ENCODE data around the gene ALPG.

DNA sequence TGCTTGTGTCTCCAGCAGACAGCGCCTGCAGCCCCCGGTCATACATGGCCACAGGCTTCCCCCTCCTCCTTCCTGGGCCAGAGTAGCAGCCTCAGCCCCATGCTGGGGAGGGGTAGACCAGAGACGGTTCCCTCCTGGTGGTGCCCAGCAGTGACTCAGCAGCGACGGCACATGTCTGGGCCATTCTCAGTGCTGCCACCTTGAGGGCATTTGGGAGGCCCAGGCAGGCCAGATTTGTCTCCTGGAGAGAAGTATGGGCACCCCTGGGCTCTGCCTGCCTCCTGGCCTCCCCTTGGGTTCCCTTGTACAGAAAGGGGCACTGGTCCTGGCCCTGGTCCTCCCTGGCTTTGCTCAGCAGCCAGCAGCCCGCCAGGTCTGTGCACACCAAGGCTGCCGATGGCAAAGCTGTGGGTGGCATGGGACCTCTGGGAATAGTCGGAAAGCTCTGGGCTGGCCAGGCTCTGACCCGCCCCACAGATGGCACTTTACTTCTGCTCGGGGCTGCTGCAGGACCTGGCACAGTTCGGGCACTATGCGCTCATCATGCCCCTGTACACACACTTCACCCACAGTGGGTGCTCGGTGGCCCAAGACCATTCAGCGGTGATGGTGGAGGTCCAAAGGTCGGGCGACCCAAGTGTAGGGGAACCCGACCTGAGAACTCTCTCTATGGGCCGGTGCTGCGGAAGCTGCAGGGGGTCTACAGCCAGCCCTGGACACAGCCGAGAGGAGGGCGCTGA is 37.9 kb downstream of the ALPG start:
- TF ChIP-seq, protein P1, sequence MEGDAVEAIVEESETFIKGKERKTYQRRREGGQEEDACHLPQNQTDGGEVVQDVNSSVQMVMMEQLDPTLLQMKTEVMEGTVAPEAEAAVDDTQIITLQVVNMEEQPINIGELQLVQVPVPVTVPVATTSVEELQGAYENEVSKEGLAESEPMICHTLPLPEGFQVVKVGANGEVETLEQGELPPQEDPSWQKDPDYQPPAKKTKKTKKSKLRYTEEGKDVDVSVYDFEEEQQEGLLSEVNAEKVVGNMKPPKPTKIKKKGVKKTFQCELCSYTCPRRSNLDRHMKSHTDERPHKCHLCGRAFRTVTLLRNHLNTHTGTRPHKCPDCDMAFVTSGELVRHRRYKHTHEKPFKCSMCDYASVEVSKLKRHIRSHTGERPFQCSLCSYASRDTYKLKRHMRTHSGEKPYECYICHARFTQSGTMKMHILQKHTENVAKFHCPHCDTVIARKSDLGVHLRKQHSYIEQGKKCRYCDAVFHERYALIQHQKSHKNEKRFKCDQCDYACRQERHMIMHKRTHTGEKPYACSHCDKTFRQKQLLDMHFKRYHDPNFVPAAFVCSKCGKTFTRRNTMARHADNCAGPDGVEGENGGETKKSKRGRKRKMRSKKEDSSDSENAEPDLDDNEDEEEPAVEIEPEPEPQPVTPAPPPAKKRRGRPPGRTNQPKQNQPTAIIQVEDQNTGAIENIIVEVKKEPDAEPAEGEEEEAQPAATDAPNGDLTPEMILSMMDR (IDR thresholded peaks at IDR 0.05; ENCODE audit: insufficient read depth, low read length, poor library complexity, severe bottlenecking), result peak; percentile 56
- TF ChIP-seq EZH2phosphoT487 (conservative IDR thresholded peaks at IDR 0.05; ENCODE audit: low read length), result no peak
